HL-60 (cell line): ENCODE measurements around the gene HLA-DQB1.

Experiments used
- POLR2AphosphoS5 ChIP-seq: IDR thresholded peaks from 2 replicates; pipeline ENCODE4 v1.6.1; 2012; ENCODE audit warnings: low read depth
- SPI1 ChIP-seq: IDR thresholded peaks from 2 replicates; pipeline ENCODE4 v1.6.1; 2012; ENCODE audit warnings: low read depth, mild to moderate bottlenecking, borderline replicate concordance
- TF ChIP-seq, protein P1 (sequence below): IDR thresholded peaks from 2 replicates; pipeline ENCODE4 v1.6.1; 2012; ENCODE audit warnings: low read depth; ENCODE audit not compliant: insufficient replicate concordance
- TF ChIP-seq, protein P2 (sequence below): IDR thresholded peaks from one replicate; pipeline ENCODE4 v1.5.1; 2011; ENCODE audit warnings: low read length, control low read depth, inconsistent platforms; ENCODE audit not compliant: insufficient read depth

DNA sequence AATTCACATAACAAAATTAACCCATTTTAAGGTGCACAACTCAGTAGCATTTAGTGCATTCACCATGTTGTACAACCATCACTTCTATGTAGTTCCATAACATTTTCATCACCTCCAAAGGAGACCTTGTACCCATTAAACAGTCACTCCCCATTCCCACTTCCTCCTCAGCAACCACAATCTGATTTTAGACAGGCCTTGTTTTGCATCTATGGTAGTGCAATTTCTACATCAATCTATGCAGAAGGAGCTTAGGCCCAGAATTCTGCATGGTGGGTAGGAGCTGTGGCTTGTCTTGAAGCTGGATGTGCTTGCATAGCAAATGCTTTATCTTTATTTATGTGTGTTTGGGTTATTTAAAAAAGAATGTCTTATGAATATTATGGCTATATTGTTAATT lies 42.8 kb downstream of the HLA-DQB1 start:
- TF ChIP-seq, protein P1, sequence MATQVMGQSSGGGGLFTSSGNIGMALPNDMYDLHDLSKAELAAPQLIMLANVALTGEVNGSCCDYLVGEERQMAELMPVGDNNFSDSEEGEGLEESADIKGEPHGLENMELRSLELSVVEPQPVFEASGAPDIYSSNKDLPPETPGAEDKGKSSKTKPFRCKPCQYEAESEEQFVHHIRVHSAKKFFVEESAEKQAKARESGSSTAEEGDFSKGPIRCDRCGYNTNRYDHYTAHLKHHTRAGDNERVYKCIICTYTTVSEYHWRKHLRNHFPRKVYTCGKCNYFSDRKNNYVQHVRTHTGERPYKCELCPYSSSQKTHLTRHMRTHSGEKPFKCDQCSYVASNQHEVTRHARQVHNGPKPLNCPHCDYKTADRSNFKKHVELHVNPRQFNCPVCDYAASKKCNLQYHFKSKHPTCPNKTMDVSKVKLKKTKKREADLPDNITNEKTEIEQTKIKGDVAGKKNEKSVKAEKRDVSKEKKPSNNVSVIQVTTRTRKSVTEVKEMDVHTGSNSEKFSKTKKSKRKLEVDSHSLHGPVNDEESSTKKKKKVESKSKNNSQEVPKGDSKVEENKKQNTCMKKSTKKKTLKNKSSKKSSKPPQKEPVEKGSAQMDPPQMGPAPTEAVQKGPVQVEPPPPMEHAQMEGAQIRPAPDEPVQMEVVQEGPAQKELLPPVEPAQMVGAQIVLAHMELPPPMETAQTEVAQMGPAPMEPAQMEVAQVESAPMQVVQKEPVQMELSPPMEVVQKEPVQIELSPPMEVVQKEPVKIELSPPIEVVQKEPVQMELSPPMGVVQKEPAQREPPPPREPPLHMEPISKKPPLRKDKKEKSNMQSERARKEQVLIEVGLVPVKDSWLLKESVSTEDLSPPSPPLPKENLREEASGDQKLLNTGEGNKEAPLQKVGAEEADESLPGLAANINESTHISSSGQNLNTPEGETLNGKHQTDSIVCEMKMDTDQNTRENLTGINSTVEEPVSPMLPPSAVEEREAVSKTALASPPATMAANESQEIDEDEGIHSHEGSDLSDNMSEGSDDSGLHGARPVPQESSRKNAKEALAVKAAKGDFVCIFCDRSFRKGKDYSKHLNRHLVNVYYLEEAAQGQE, result no peak
- TF ChIP-seq, protein P2, sequence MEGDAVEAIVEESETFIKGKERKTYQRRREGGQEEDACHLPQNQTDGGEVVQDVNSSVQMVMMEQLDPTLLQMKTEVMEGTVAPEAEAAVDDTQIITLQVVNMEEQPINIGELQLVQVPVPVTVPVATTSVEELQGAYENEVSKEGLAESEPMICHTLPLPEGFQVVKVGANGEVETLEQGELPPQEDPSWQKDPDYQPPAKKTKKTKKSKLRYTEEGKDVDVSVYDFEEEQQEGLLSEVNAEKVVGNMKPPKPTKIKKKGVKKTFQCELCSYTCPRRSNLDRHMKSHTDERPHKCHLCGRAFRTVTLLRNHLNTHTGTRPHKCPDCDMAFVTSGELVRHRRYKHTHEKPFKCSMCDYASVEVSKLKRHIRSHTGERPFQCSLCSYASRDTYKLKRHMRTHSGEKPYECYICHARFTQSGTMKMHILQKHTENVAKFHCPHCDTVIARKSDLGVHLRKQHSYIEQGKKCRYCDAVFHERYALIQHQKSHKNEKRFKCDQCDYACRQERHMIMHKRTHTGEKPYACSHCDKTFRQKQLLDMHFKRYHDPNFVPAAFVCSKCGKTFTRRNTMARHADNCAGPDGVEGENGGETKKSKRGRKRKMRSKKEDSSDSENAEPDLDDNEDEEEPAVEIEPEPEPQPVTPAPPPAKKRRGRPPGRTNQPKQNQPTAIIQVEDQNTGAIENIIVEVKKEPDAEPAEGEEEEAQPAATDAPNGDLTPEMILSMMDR, result no peak
- peak; percentile 72 for TF ChIP-seq SPI1
- TF ChIP-seq POLR2AphosphoS5, result peak; percentile 50; the same call in 1 of the 2 replicates
